ENCODE results near the gene FCER1G. TPM values are rescaled to one million over a fixed set of nuclear protein-coding genes. Genes with fewer than 3 reads are reported as not detected.
A peak's percentile ranks its signal among the peaks of the same experiment; 100 is the strongest.

Gene FCER1G
- total RNA-seq: not detected in 2 replicates

DNA sequence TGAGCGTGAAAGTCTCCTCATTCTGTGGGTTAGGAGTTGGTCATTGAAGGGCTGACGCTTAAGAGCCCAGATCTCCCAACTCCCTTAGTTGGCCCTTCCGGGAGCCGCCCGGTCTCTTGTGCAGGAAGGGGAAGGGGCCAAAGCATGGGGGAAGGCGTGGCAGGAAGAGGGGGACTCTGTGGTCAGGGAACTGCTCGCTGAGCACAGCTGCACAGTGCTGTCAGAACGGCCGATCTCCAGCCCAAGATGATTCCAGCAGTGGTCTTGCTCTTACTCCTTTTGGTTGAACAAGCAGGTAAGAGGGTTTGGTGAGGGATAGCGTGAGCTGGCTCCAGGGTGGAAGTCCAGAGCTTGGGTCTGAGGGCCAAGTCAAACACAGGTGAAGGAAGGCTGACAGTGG is at the start of gene FCER1G:
Gene FCER1G (plus strand): TSS at position 220 of the 400 bp plus-strand sequence. CDS start 27 bp downstream, at position 247.
- TF ChIP-seq CTCF (IDR thresholded peaks at IDR 0.05; ENCODE audit: insufficient read depth, low read length, poor library complexity, severe bottlenecking): no peak
- no peak for DNase-seq (ENCODE audit: low read depth)
- no peaks in the 10 kb centered on the region for H3K27me3 ChIP-seq (ENCODE audit: control insufficient read depth, insufficient read depth, low read length)
- H3K36me3 ChIP-seq (ENCODE audit: control insufficient read depth, insufficient read depth, low read length): peaks cover 1% of the 10 kb centered on the region
- H3K4me3 ChIP-seq (ENCODE audit: low read depth, low read length): no peak within 1 kb of the TSS

GRCh38 chr1:161165742-161166668 is 49.1 kb upstream of the FCER1G start, which contains the start of gene PPOX:
Gene PPOX (plus strand): TSS chr1:161166426. CDS start chr1:161166848, 422 bp downstream.
- Histone ChIP-seq H3K27me3 (ENCODE audit: control insufficient read depth, insufficient read depth, low read length) (no peaks in the 10 kb centered on the region), H3K4me3 (ENCODE audit: low read depth, low read length) (peak within 1 kb of the TSS; percentile 80), H3K36me3 (ENCODE audit: control insufficient read depth, insufficient read depth, low read length) (peaks cover 4% of the 10 kb centered on the region)
- TF ChIP-seq CTCF (IDR thresholded peaks at IDR 0.05; ENCODE audit: insufficient read depth, low read length, poor library complexity, severe bottlenecking): peak; percentile 67
- DNase-seq (ENCODE audit: low read depth): peak; percentile 97

DNA sequence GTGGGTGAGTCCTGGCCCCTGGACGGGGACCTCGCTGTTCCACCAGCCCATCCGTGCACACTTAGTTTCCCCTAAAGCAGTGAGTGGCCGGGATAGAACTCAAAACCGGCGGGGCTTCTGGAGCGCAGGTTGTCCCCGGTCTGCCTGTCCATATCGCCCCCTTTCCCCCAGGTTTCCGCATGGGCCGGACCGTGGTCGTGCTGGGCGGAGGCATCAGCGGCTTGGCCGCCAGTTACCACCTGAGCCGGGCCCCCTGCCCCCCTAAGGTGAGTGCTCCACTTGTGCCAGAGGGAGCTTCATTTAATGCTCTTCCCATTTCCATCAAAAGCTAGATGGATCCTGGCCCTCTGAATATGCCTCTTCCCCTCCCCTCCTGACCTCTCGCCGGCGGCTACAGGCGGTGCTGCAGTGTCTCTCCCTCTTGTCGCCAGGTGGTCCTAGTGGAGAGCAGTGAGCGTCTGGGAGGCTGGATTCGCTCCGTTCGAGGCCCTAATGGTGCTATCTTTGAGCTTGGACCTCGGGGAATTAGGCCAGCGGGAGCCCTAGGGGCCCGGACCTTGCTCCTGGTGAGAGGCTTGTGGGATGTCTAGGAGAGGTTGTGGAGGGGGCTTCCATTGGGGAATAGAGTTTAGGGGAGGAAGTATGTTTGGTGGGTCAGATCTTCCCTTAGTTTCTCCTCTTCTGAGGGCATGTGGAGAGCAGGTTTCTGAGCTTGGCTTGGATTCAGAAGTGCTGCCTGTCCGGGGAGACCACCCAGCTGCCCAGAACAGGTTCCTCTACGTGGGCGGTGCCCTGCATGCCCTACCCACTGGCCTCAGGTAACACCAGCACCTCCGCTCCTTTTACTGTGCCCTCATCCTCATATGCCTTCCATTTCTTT is 48.2 kb upstream of the FCER1G start:
- TF ChIP-seq CTCF (IDR thresholded peaks at IDR 0.05; ENCODE audit: insufficient read depth, low read length, poor library complexity, severe bottlenecking): no peak
- peak overlapping the region; percentile 80 for H3K4me3 ChIP-seq (ENCODE audit: low read depth, low read length)
- H3K27me3 ChIP-seq (ENCODE audit: control insufficient read depth, insufficient read depth, low read length): no peaks in the 10 kb centered on the region
- peaks cover 5% of the 10 kb centered on the region for H3K36me3 ChIP-seq (ENCODE audit: control insufficient read depth, insufficient read depth, low read length)
- no peak for DNase-seq (ENCODE audit: low read depth)

GRCh38 chr1:161168906-161169305 is 46.2 kb upstream of the FCER1G start:
- TF ChIP-seq CTCF (IDR thresholded peaks at IDR 0.05; ENCODE audit: insufficient read depth, low read length, poor library complexity, severe bottlenecking): no peak
- Histone ChIP-seq H3K4me3 (ENCODE audit: low read depth, low read length) (no peak overlapping the region), H3K27me3 (ENCODE audit: control insufficient read depth, insufficient read depth, low read length) (no peaks in the 10 kb centered on the region), H3K36me3 (ENCODE audit: control insufficient read depth, insufficient read depth, low read length) (peaks cover 5% of the 10 kb centered on the region)
- DNase-seq (ENCODE audit: low read depth): no peak

GRCh38 chr1:161171191-161171590 is 43.9 kb upstream of the FCER1G start:
- H3K36me3 ChIP-seq (ENCODE audit: control insufficient read depth, insufficient read depth, low read length): peaks cover 3% of the 10 kb centered on the region
- no peaks in the 10 kb centered on the region for H3K27me3 ChIP-seq (ENCODE audit: control insufficient read depth, insufficient read depth, low read length)
- no peak for TF ChIP-seq CTCF (IDR thresholded peaks at IDR 0.05; ENCODE audit: insufficient read depth, low read length, poor library complexity, severe bottlenecking)
- H3K4me3 ChIP-seq (ENCODE audit: low read depth, low read length): no peak overlapping the region
- DNase-seq (ENCODE audit: low read depth): no peak

All from kidney epithelial cell (primary cell).